Loucy (cell line): ENCODE results near the gene TMEM184A.

Experiments used
- H2AFZ ChIP-seq: fragments of 200-600 bp; sonication (generic); 2 replicates; pipeline ENCODE4 v1.6.0; 2016; ENCODE audit warnings: antibody characterized with exemption, mild to moderate bottlenecking, low read length, moderate library complexity
- H3F3A ChIP-seq: fragments of 200-600 bp; 2 replicates; pipeline ENCODE4 v1.6.0; 2016; ENCODE audit warnings: antibody characterized with exemption, low read depth, mild to moderate bottlenecking
- H3K27me3 ChIP-seq: fragments of 200-600 bp; sonication (generic); 2 replicates; pipeline ENCODE4 v1.6.1; 2014; ENCODE audit warnings: low read length, mild to moderate bottlenecking; ENCODE audit not compliant: insufficient read depth, poor library complexity, severe bottlenecking
- H3K36me3 ChIP-seq: fragments of 200-600 bp; sonication (generic); 2 replicates; pipeline ENCODE4 v1.6.1; 2016; ENCODE audit warnings: low read length; ENCODE audit not compliant: insufficient read depth
- H3K4me1 ChIP-seq: fragments of 200-600 bp; sonication (generic); 2 replicates; pipeline ENCODE4 v1.5.1; 2014; ENCODE audit warnings: low read length, mild to moderate bottlenecking; ENCODE audit not compliant: insufficient read depth, poor library complexity, severe bottlenecking
- H3K4me2 ChIP-seq: fragments of 200-600 bp; sonication (generic); 2 replicates; pipeline ENCODE4 v1.6.0; 2014; ENCODE audit warnings: antibody characterized with exemption, low read length, low read depth, mild to moderate bottlenecking; ENCODE audit not compliant: poor library complexity, severe bottlenecking
- H3K4me3 ChIP-seq: fragments of 200-600 bp; sonication (generic); 2 replicates; pipeline ENCODE4 v1.5.1; 2014; ENCODE audit warnings: low read length, mild to moderate bottlenecking, mixed read lengths; ENCODE audit not compliant: poor library complexity, severe bottlenecking
- H3K79me2 ChIP-seq: fragments of 200-600 bp; sonication (generic); 2 replicates; pipeline ENCODE4 v1.6.1; 2014; ENCODE audit warnings: low read length; ENCODE audit not compliant: insufficient read depth
- H3K9ac ChIP-seq: fragments of 200-600 bp; sonication (generic); 2 replicates; pipeline ENCODE4 v1.6.0; 2014; ENCODE audit warnings: mild to moderate bottlenecking, low read depth, low read length, moderate library complexity; ENCODE audit not compliant: poor library complexity, severe bottlenecking
- H3K9me2 ChIP-seq: fragments of 200-600 bp; sonication (generic); replicated peaks from 2 replicates; pipeline ENCODE4 v1.6.1; 2016; ENCODE audit warnings: low read depth, low read length, mixed read lengths
- H3K9me3 ChIP-seq: fragments of 200-600 bp; sonication (generic); 2 replicates; pipeline ENCODE4 v1.6.1; 2014; ENCODE audit warnings: mild to moderate bottlenecking, antibody characterized with exemption, low read length, low read depth; ENCODE audit not compliant: insufficient read depth
- H4K20me1 ChIP-seq: fragments of 200-600 bp; sonication (generic); 2 replicates; pipeline ENCODE4 v1.6.0; 2014; ENCODE audit warnings: antibody characterized with exemption, low read length, mild to moderate bottlenecking; ENCODE audit not compliant: insufficient read depth, poor library complexity, severe bottlenecking
- EZH2phosphoT487 ChIP-seq: fragments of 200-600 bp; IDR thresholded peaks from 2 replicates; pipeline ENCODE4 v1.6.1; 2018; ENCODE audit warnings: antibody characterized with exemption, mild to moderate bottlenecking, moderate library complexity, borderline replicate concordance
- TF ChIP-seq, protein P1 (sequence below): fragments of 200-600 bp; sonication (generic); conservative IDR thresholded peaks from 2 replicates; pipeline ENCODE4 v1.5.1; 2014; ENCODE audit warnings: mild to moderate bottlenecking, antibody characterized with exemption, low read length

Gene TMEM184A

DNA sequence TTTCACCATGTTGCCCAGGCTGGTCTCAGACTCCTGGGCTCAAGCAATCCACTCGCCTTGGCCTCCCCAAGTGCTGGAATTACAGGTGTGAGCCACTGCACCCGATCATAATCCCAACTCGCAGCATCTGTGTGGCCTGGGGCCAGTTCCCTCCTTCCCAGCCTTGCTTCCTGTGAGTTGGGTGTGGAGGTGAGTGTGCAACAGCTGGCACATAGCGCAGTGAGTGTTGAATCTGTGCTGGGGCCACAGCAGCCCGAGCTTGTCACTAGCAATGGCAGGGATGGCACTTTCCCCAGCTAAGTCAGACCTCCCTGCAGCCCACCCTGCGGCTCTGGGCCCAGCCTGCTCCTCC, 12.2 kb downstream of the TMEM184A start:
- H3K4me3 ChIP-seq, result no peak overlapping the region
- no peak overlapping the region for H3K9ac ChIP-seq
- no peaks in the 10 kb centered on the region for H3K9me2 ChIP-seq
- no peaks in the 10 kb centered on the region for H3K27me3 ChIP-seq
- peaks cover 11% of the 10 kb centered on the region; the same call in 1 of the 2 replicates for H3K79me2 ChIP-seq
- H3K4me2 ChIP-seq, result no peak overlapping the region
- peaks cover 15% of the 10 kb centered on the region for H4K20me1 ChIP-seq
- H2AFZ ChIP-seq, result no peak overlapping the region
- no peak for TF ChIP-seq EZH2phosphoT487
- TF ChIP-seq, protein P1, sequence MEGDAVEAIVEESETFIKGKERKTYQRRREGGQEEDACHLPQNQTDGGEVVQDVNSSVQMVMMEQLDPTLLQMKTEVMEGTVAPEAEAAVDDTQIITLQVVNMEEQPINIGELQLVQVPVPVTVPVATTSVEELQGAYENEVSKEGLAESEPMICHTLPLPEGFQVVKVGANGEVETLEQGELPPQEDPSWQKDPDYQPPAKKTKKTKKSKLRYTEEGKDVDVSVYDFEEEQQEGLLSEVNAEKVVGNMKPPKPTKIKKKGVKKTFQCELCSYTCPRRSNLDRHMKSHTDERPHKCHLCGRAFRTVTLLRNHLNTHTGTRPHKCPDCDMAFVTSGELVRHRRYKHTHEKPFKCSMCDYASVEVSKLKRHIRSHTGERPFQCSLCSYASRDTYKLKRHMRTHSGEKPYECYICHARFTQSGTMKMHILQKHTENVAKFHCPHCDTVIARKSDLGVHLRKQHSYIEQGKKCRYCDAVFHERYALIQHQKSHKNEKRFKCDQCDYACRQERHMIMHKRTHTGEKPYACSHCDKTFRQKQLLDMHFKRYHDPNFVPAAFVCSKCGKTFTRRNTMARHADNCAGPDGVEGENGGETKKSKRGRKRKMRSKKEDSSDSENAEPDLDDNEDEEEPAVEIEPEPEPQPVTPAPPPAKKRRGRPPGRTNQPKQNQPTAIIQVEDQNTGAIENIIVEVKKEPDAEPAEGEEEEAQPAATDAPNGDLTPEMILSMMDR, result no peak
- H3F3A ChIP-seq, result no peaks in the 10 kb centered on the region
- no peaks in the 10 kb centered on the region for H3K4me1 ChIP-seq
- peaks cover 53% of the 10 kb centered on the region; the same call in 1 of the 2 replicates for H3K36me3 ChIP-seq
- no peaks in the 10 kb centered on the region for H3K9me3 ChIP-seq

- H3F3A ChIP-seq, result no peaks in the 10 kb centered on the region
- H3K27me3 ChIP-seq, result no peaks in the 10 kb centered on the region
- TF ChIP-seq EZH2phosphoT487, result no peak
- TF ChIP-seq, protein P1, result no peak
- no peak overlapping the region for H3K9ac ChIP-seq
- H4K20me1 ChIP-seq, result peaks cover 21% of the 10 kb centered on the region
- H2AFZ ChIP-seq, result no peak overlapping the region
- no peaks in the 10 kb centered on the region for H3K9me3 ChIP-seq
- no peaks in the 10 kb centered on the region for H3K9me2 ChIP-seq
- no peak overlapping the region for H3K4me2 ChIP-seq
- H3K36me3 ChIP-seq, result peaks cover 55% of the 10 kb centered on the region; the same call in 1 of the 2 replicates
- H3K79me2 ChIP-seq, result peaks cover 18% of the 10 kb centered on the region; the same call in 1 of the 2 replicates
- H3K4me3 ChIP-seq, result no peak overlapping the region
- H3K4me1 ChIP-seq, result no peaks in the 10 kb centered on the region
Measured at GRCh38 chr7:1542841-1543747, 12.9 kb downstream of the TMEM184A start.

DNA sequence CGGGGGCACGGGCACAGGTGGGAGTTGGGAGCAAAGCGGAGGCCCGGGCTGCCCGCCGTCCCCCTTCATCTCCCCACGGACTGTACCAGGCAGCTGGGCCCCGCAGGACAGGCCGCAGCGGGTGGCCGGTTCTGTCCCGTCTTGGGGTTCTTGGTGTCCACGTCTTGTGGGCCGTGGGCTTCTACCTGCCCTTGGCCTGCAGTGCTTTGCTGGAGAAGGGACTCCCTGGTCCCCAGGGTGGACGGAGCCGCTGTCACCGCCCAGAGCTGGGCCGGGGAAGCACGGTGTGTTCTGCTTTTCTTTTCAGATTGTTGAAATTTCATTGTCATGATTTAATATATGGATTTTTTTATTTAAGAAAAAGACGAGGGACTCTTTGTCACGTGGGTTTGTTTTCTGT, 13.7 kb downstream of the TMEM184A start:
- Histone ChIP-seq H3K36me3 (peaks cover 55% of the 10 kb centered on the region; the same call in 1 of the 2 replicates), H3K4me3 (no peak overlapping the region), H4K20me1 (peaks cover 29% of the 10 kb centered on the region), H3K79me2 (peaks cover 26% of the 10 kb centered on the region; the same call in 1 of the 2 replicates), H3K4me2 (no peak overlapping the region), H2AFZ (no peak overlapping the region), H3K4me1 (no peaks in the 10 kb centered on the region), H3K9ac (no peak overlapping the region), H3K9me3 (no peaks in the 10 kb centered on the region), H3K9me2 (no peaks in the 10 kb centered on the region), H3K27me3 (no peaks in the 10 kb centered on the region), H3F3A (no peaks in the 10 kb centered on the region)
- TF ChIP-seq EZH2phosphoT487, result no peak
- TF ChIP-seq, protein P1, result no peak
